GM12864 (cell line): Measurements from ENCODE around the gene RMDN3.

Experiments
- DNase-seq: peaks from one replicate; pipeline ENCODE4 v3.0.0-alpha.2; 2011; ENCODE audit warnings: low read depth
- H3K4me3 ChIP-seq: 2 replicates; pipeline ENCODE4 v1.5.1; 2011; ENCODE audit warnings: mild to moderate bottlenecking, low read depth, low read length, control low read depth
- TF ChIP-seq, protein P1 (sequence below): IDR thresholded peaks from 2 replicates; pipeline ENCODE4 v1.5.1; 2011; ENCODE audit warnings: low read depth, mild to moderate bottlenecking, moderate library complexity, low read length, control low read depth, inconsistent platforms; ENCODE audit errors: missing control alignments

RMDN3 gene

DNA sequence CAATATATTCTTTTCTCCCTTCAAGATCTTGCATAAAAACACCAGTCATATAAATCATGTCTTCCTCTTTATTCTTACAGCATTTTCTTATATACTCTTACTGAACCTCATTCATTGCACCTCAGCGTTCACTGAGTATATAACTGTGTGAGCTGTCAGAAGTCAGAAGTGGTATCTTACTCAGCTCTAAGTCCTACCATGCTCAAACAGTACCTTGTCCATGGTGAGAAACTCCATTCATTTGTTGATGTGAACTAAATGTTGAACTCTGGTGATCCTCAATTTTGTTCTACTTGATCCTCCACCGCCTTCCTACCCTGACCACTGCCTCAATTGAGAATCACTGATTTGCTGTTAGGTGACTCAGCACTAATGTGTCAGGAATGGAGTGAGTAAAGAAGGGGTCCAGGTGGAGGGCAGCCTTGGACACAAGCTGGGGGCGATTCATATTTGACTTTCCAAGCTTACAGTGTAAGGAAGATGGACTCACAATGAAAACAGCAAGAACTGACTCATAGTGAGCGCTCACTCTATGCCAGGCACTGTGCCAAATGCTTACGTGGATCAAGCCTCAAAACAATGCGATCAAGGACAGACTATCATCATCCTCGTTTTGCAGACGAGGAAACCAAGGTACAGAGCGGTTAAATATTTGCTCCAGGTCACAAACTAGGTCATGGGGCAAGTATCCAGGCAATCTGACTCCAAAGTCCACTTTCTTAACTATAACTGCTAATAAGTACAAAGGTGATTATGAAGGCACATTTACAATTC, 38.3 kb upstream of the RMDN3 start:
- no peak for DNase-seq
- TF ChIP-seq, protein P1, sequence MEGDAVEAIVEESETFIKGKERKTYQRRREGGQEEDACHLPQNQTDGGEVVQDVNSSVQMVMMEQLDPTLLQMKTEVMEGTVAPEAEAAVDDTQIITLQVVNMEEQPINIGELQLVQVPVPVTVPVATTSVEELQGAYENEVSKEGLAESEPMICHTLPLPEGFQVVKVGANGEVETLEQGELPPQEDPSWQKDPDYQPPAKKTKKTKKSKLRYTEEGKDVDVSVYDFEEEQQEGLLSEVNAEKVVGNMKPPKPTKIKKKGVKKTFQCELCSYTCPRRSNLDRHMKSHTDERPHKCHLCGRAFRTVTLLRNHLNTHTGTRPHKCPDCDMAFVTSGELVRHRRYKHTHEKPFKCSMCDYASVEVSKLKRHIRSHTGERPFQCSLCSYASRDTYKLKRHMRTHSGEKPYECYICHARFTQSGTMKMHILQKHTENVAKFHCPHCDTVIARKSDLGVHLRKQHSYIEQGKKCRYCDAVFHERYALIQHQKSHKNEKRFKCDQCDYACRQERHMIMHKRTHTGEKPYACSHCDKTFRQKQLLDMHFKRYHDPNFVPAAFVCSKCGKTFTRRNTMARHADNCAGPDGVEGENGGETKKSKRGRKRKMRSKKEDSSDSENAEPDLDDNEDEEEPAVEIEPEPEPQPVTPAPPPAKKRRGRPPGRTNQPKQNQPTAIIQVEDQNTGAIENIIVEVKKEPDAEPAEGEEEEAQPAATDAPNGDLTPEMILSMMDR = no peak
- H3K4me3 ChIP-seq = no peak overlapping the region

DNA sequence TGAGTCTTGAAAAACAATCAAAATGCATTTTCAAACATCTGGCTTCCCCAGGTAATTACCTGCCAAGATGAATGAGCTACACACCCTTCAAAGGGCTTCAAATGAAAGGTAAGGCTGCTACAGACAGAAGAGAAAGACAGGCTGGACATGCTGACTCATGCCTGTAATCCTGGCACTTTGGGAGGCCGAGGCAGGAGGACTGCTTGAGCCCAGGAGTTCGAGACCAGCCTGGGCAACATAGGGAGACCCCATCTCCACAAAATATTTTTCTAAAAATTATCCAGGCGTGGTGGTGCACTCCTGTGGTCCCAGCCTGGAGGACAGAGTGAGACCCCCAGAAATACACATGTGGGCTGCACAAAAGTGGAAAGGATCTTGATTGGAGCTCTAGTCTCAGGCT, 37.3 kb upstream of the RMDN3 start:
- H3K4me3 ChIP-seq = no peak overlapping the region
- TF ChIP-seq, protein P1 = no peak
- no peak for DNase-seq

DNA sequence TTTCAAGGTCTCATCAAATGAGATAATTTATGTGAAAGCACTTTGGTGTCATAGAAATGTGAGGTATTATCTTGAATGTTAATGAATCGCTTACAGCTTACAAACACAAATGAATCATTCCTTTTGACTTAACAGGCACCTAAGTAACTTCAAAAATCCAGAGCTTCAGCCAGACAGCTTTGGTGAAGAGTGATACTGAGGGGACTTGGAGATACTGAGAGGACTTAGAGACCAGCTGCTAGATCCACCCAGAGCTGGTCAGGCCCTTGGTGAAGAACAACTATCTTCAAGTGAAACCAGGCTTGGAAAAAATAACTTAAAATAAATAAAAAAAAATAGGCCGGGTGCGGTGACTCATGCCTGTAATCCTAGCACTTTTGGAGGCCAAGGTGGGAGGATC, 35.7 kb upstream of the RMDN3 start:
- no peak overlapping the region for H3K4me3 ChIP-seq
- TF ChIP-seq, protein P1 = no peak
- no peak for DNase-seq

DNA sequence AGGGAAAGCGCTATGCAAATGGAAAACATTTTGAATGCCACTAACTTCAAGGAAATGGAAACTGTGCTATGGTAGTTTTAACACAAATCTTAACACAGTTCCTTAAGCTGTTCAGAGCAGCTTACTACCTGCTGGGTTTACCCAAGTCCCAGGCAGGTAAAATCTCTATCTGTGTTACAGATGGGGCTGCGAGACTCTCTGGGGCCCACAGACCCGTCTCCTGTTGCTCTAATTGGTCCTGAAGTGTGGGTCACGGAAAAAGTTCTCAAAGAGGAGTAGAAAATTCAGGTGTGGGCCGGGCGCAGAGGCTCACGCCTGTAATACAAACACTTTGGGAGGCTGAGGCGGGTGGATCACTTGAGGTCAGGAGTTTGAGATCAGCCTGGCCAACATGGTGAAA, 34.9 kb upstream of the RMDN3 start:
- no peak overlapping the region for H3K4me3 ChIP-seq
- TF ChIP-seq, protein P1 = no peak
- no peak for DNase-seq

DNA sequence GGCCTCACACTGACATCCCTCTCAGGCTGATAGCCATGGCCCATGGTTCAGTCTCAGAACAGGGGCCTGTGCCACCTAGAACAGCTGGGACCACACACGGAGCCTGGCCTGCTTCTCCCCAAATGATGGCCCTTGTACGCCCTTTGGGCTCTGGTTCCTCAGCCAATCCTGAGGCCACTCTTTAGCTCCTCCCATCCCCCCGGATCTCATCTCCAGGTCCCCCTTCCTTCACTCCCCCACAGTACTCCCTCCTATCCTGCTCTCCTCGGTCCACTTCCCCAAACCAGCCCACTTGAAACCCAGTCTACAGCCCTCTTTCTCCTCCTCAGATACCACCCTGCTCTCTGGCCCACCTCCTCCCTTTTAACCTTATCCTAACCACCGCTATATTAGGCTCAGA, 34.1 kb upstream of the RMDN3 start:
- TF ChIP-seq, protein P1 = no peak
- no peak for DNase-seq
- no peak overlapping the region for H3K4me3 ChIP-seq

DNA sequence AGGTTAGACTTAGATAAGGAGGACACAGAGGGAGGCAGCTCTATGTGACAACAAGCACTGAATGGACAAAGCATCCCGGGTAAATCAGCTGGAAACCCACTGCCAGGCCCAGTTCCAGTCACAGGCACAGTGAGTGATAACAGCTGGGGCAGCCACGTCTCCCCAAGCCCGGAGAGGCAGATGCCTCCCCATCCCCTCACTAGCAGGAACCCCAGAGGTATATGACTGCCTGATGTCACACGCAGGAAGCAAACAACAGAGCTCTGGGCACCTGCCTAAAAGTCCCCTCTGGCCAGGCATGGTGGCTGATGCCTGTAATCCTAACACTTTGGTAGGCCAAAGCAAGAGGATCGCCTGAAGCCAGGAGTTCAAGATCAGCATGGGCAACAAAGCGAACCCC, 32.9 kb upstream of the RMDN3 start:
- DNase-seq = no peak
- no peak overlapping the region for H3K4me3 ChIP-seq

DNA sequence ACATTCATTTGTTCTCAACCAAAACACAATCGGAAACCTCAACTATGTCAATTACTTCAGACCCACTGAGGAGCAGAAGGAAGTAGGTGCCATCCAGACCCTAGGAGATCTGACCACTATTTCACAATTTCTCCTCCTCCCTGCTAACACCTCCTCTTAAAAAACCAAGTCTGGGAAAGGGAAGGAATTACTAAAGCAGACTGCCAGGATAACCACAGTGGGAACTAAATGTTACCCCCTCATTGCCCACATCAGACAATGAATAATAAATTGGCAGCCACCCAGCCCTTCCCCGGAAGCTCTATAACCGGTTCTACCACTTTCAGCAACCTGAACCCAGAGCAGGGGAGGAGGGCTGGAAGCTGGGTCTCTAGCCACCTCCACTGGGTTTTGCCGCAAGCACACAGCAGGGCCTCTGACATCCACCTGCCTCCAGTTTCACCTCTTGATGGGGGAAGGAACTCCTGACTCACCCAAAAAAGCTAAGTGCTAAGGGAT, 32.3 kb upstream of the RMDN3 start:
- no peak for DNase-seq
- TF ChIP-seq, protein P1 = no peak
- H3K4me3 ChIP-seq = no peak overlapping the region

More for the DNA sequence above, 32.9 kb upstream of the RMDN3 start:
- TF ChIP-seq, protein P1 = no peak
